Measurements from ENCODE around the gene ABCA4. TPM values are rescaled to one million over a fixed set of nuclear protein-coding genes. Genes with fewer than 3 reads are reported as not detected.

The ABCA4 gene
- total RNA-seq, 2 donors from 2014 or later = under 0.01 TPM

GRCh38 chr1:94104776-94105580 is 16.0 kb downstream of the ABCA4 start:
- intact Hi-C loops (cut with DNase I) = no loop called here
- Histone ChIP-seq H3K4me3 (no peak overlapping the region), H3K36me3 (replicated peaks in 1 of 2; ENCODE audit: insufficient read depth in 1 of 2, low read depth in 2 of 2) (no peaks in the 10 kb centered on the region), H3K9me3 (no peaks in the 10 kb centered on the region), H3K4me1 (no peaks in the 10 kb centered on the region), H3K27ac (no peak overlapping the region), H3K27me3 (no peaks in the 10 kb centered on the region)
- no peak for DNase-seq
- TF ChIP-seq CTCF (IDR thresholded peaks at IDR 0.05) (no peak), POLR2A (IDR thresholded peaks at IDR 0.05) (no peak)
- no peak for ATAC-seq
- 66 to 71% methylated on average over 10 of the region's 10 CpGs for WGBS, 2 donors

- no peaks in the 10 kb centered on the region for H3K27me3 ChIP-seq
- TF ChIP-seq CTCF (IDR thresholded peaks at IDR 0.05) (no peak), POLR2A (IDR thresholded peaks at IDR 0.05) (no peak)
- no peaks in the 10 kb centered on the region for H3K36me3 ChIP-seq (replicated peaks in 1 of 2; ENCODE audit: insufficient read depth in 1 of 2, low read depth in 2 of 2)
- no peak overlapping the region for H3K27ac ChIP-seq
- no peaks in the 10 kb centered on the region for H3K9me3 ChIP-seq
- 83 to 87% methylated on average over 9 of the region's 9 CpGs for WGBS, 2 donors
- intact Hi-C loops (cut with DNase I) = no loop called here
- no peak overlapping the region for H3K4me3 ChIP-seq
- H3K4me1 ChIP-seq = no peaks in the 10 kb centered on the region
- DNase-seq (no peak), ATAC-seq (no peak)
These were observed 16.7 kb downstream of the ABCA4 start for GRCh38 chr1:94104127-94104684.

- Histone ChIP-seq H3K27ac (no peak overlapping the region), H3K4me3 (no peak overlapping the region), H3K4me1 (no peaks in the 10 kb centered on the region), H3K27me3 (no peaks in the 10 kb centered on the region), H3K36me3 (replicated peaks in 1 of 2; ENCODE audit: insufficient read depth in 1 of 2, low read depth in 2 of 2) (no peaks in the 10 kb centered on the region), H3K9me3 (no peaks in the 10 kb centered on the region)
- 83 to 84% methylated on average over 4 of the region's 4 CpGs for WGBS, 2 donors
- ATAC-seq = no peak
- no peak for TF ChIP-seq CTCF (IDR thresholded peaks at IDR 0.05)
- TF ChIP-seq POLR2A (IDR thresholded peaks at IDR 0.05) = no peak
- intact Hi-C loops (cut with DNase I) = no loop called here
- no peak for DNase-seq
These were observed 17.3 kb downstream of the ABCA4 start for GRCh38 chr1:94103608-94104007.

- intact Hi-C loops (cut with DNase I) = no loop called here
- no peak overlapping the region for H3K4me3 ChIP-seq
- no peaks in the 10 kb centered on the region for H3K36me3 ChIP-seq (replicated peaks in 1 of 2; ENCODE audit: insufficient read depth in 1 of 2, low read depth in 2 of 2)
- DNase-seq (no peak), ATAC-seq (no peak)
- no peak overlapping the region for H3K27ac ChIP-seq
- H3K9me3 ChIP-seq = no peaks in the 10 kb centered on the region
- 73 to 77% methylated on average over 10 to 15 of the region's 15 CpGs for WGBS, 2 donors
- H3K27me3 ChIP-seq = no peaks in the 10 kb centered on the region
- no peaks in the 10 kb centered on the region for H3K4me1 ChIP-seq
- no peak for TF ChIP-seq POLR2A (IDR thresholded peaks at IDR 0.05)
- no peak for TF ChIP-seq CTCF (IDR thresholded peaks at IDR 0.05)
These were observed 19.1 kb downstream of the ABCA4 start for GRCh38 chr1:94101613-94102525.
